GM10847 (cell line): Measurements from ENCODE around the gene CDKN2C.

Source experiments
- POLR2A ChIP-seq: IDR thresholded peaks from 2 replicates; pipeline ENCODE4 v1.6.1; 2011; ENCODE audit not compliant: insufficient read length; ENCODE audit errors: extremely low read depth

Gene CDKN2C

GRCh38 chr1:50969611-50970508, at the start of gene CDKN2C:
TSS of gene CDKN2C (plus strand) at chr1:50970245. CDS start at chr1:50970369, 124 bp downstream.
- TF ChIP-seq POLR2A = peak; percentile 5

DNA sequence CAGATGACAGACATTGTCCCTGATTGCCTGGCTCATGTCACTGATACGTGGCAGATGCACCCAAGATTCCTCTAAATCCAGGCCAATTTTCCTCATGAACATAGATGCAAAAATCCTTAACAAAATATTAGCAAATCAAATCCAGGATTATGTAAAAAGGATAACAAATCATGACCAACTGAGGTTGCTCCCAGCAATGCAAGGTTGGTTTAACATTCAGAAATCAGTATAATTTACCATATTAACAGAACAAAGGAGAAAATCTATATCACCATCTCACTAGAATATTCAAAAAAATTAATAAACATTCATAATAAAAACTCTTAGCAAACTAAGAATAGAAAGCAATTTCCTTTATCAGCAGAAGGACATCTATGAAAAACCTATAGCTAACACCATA, 49.6 kb upstream of the CDKN2C start:
- no peak for TF ChIP-seq POLR2A

DNA sequence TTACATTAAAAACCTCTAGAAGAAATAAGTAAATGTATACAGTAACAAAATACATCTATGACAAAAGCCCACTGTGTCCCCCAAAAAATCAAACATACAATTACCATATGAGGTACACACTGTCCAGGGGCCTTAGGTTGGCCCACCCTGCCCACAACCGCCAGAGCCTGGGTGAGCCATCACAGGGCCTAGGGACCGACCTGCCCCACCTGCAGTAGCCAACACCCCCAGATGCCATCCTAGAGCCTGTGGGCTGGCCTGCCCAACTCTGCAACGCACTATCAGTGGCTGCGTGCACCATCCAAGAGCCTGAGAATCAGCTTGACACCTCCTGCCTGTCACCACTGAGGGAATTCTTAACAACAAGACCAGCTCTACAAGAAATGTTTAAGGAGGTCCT, 49.0 kb upstream of the CDKN2C start:
- no peak for TF ChIP-seq POLR2A

DNA sequence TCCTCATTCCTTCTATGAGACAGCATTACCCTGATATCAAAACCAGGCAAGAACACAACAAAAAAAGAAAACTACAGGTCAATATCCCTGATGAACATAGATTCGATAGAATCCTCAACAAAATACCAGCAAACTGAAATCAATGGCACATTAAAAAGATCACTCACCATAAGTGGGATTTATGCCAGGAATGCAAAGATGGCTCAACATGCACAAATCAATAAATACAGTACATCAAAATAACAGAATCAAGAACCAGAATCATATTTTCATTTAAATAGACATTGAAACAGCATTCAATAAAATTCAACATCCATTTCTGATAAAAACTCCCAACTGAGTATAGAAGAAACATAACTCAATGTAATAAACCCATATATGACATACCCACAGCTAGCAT, 46.5 kb upstream of the CDKN2C start:
- no peak for TF ChIP-seq POLR2A

DNA sequence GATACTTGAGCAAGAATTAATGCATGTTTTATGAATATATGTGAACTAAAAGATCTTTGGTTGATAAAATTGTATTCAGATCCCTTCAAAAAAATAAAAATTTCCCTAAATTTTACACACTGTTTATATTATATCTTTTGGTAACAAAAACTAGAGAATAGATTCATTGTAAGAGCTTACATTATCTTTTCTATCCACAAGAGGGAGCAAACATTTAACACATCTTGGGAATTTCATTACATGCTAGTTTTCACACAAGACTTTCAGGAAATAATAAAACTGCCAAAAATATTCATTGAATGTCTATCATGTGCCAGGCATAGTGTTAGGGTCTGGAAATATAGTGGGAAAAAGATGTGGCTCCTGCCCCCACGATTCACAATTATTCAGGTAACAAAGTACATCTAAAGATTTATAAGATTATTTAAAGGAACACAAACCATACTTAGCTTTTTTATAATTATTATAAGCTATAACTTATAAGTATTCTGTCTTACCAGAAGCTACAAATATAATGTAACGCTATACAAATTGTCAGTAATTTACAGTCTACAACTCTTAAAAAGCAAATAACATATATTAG, 40.6 kb upstream of the CDKN2C start:
- no peak for TF ChIP-seq POLR2A

DNA sequence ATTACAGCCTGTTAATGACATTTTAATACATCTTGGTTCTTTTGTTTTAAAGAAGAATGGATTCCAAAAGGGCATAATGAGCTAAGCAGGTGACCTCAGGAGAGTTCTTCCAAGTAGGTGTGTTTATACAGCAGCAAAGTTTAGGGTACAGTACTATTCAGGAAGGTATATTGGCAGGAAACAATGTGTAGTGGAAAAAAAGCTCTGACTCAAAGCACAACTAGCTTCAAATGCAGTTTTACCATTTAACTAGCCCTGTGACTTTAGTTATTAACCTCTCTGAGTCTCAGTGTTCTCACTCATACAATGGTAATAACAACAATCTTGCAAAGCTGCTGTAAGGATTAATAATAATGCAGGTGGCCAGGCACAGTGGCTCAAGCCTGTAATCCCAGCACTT, 39.9 kb upstream of the CDKN2C start:
- TF ChIP-seq POLR2A = no peak

- no peak for TF ChIP-seq POLR2A
Measured at GRCh38 chr1:50930965-50931737, 38.9 kb upstream of the CDKN2C start.

DNA sequence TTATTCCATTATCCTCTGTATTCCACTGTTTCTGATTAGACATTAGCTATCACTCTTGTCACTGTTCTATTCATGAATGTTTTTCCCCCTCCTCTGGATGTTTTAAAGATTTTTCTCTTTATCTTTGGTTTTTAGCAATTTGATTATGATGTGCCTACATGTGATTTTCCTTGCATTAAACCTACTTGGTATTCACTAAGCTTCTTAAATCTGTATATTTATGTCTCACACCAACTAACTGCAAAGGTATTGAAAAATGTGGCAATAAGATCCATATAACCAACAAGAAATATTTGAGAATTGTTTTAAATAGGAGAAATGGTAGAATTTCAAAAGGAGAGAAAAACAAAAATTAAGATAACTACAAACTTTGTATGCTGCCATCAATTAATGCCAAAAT, 35.2 kb upstream of the CDKN2C start:
- no peak for TF ChIP-seq POLR2A

- TF ChIP-seq POLR2A = no peak
Measured at GRCh38 chr1:50936321-50936720, 33.7 kb upstream of the CDKN2C start.

- no peak for TF ChIP-seq POLR2A
Measured at GRCh38 chr1:50940291-50940690, 29.8 kb upstream of the CDKN2C start.

GRCh38 chr1:50942334-50942733, 27.7 kb upstream of the CDKN2C start:
- no peak for TF ChIP-seq POLR2A

DNA sequence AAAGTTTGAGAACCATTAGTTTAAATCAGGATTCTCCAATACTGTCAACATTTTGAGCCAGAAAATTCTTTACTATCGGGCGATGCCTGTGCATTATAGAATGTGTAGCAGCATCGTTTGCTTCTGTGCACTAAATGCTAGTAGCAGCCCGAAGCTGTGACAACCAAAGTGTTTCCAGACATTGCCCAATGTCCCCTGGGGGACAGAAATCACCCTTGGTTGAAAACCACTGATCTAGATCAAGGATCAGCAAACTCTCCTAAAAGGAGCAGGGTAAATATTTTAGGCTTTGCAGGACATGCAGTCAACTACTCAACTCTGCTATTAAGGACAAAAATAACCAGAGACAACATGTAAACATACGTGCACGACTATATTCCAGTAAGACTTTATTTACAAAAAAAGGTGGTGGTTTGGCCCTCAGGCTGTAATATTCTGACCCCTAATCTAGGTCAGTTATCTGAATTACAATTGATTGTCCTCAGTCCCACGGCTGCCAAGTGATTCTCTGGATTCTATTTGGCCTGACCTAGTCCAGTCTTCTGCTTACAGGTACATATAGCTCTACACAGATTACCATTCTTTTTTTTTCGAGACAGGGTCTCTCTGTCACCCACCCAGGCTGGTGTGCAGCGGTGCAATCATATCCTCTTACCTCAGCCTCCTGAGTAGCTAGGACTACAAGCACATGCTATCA, 20.6 kb upstream of the CDKN2C start:
- no peak for TF ChIP-seq POLR2A

GRCh38 chr1:50950396-50950795, 19.6 kb upstream of the CDKN2C start:
- TF ChIP-seq POLR2A = no peak

DNA sequence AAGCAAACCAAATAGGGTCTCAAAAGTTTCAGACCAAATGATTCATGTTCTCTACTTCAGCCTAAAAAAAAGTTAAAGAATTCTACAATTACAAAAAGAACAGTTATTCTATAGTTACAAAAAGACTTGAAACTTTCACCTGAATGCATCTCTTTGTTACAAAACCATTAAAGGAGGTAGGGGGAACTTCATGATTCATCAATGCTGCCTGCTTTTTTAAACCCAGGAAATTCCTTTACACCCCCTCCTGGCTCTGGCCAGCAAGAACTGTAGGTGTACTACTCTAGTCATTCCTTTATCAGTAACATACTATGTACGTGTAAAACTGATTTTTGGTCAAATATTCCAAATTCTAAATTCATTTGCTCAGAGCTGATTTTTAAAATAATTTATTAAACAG, 14.9 kb upstream of the CDKN2C start:
- no peak for TF ChIP-seq POLR2A

GRCh38 chr1:50959303-50959912, 10.6 kb upstream of the CDKN2C start:
- TF ChIP-seq POLR2A = no peak
